Activated CD4-positive, CD25-positive, alpha-beta regulatory T cell treated with anti-CD3 and anti-CD28 coated beads, Interleukin-2, amount 50 U/mL, for 72 hours (primary cell): Measurements from ENCODE around the gene GRIK3.
"Not testable (repeated sequence)": the region's sequence is repeated elsewhere in the genome, so short reads cannot be mapped to it uniquely, and the experiment has no call there.

Experiments
- DNase-seq: peaks from one replicate; pipeline ENCODE4 v3.0.0; 2021

GRIK3 gene

GRCh38 chr1:36900128-36900527, 134.2 kb downstream of the GRIK3 start:
- DNase-seq: no peak

- not testable (repeated sequence) for DNase-seq
Measured at GRCh38 chr1:36897813-36898212, 136.5 kb downstream of the GRIK3 start.

DNA sequence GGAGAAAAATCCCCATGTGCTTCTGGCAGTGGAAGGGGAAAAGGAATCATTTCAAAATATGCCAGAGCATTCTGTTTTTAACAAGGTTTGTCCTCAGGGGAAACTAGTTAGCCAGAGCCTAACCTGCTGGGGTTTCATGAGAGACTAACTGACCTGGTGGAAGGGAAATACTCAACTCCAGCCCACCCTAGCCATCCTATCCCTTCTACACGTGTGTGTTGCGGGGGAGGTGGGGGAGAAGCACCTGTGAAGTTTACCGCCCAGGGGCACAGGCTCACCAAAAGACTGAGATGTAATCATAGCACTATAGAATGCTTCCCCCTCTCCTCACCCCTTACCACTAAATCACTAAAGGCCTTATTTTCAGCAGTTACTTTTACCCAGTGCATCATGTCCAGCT, 139.5 kb downstream of the GRIK3 start:
- no peak for DNase-seq

DNA sequence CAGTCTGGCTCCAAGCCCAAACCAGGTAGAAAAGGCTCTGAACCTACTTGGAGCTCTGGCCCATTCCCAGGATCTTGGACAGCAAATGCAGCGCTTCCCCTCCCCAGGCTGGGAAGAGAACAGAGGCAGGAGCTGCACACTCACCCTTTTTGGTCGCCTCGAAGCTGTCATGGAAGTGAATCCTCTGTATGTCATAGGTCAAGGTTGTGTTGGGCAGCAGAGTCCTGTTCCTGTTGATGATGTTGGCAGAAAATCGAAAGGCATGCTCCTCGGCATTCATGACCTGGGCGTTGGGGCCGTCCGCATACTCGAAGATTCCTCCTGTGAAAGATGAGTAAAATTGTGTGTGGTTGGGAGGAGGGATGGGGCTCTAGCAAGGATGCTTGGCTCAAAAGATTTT, 143.5 kb downstream of the GRIK3 start:
- DNase-seq: no peak

DNA sequence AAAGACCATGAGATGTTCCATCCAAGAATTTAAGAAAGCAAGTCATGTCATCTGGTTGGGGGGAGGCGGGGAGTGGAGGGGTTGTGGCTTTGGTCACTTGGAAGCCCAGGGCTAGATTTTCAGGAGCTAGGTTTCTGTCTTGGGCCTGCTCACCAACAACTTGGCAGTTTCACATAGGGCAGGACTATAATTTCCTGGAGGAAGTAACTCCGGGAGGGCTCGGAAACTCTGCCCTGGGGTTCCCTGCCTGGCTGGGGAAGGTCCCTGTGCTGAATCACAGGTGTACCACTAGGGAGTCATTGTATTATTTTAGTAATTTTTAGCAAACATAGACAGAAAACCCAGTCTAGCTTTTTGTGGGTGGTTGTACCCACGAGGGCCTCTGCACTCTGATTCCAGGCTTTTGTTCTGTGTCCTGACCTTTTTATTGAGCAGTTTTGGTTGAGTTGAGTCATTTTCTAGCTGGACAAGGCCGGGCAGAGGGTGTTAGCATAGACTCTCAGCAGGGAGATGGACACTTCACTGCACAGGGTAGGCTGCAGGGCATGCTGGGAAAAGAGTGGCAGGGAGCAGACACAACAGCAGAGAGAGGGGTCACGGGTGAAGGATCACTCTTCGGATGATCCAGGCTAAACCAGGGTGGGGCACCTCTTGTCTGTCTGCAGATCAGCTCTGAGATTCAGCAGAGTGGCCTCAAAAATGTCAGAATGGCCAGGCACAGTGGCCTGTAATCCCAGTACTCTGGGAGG, 144.7 kb downstream of the GRIK3 start:
- no peak for DNase-seq

- DNase-seq: no peak
Measured at GRCh38 chr1:36888811-36889477, 145.4 kb downstream of the GRIK3 start.

DNA sequence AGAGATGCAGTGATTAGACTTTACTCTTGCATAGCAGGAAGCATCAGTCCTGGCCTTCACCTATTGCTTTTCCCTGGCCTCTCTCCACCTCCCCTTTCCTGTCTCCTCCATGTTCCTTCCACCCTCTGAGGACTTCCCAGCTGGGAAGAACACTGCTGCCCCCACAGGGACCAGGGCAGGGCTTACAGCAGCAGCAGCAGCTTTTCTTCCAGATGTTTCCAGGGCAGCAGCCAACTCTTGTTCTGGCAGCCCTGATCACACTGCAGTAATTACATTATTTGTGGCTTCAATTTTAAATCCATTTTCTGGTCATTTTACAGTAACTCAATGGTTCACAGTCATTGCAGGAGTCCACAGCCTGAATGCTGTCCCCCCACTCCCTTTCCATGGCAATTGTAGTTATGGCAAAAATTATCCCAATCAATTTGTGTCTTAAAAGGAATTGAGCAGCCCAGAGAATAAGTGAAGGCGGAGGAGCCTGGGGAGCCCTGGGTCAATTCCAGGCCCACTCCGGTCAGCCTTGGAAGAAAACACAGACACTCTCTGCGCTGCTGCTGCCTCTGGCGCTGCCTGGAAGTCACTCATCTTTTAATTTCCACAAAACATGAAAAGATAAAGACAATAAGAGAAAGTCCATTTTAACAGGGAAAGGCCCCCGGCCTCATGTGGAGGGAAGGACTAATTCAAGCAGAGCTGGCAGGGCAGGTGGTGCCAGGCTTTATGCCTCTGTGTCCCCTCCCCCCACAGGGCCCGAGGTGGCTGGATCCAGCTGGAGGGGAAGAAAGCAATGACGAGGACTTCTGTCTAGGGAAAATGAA, 148.6 kb downstream of the GRIK3 start:
- DNase-seq: no peak

DNA sequence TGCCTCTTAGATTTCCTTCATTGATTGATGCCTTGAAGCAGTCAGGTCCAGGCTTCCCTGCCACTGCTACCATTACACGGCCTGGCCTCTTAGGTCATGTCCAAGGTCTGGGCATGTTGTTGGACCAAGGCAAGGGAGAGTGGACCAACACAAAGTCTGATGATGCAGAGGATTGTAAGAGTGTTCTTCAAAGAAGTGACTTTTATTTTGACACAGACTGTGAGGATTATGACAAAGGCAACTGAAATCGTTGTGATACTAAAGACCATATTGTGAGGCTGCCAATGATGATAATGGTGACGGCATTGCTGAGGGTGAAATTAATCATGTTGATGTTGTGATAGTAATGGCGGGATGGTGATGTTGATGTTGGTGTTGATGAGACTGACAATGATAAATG, 149.5 kb downstream of the GRIK3 start:
- no peak for DNase-seq

GRCh38 chr1:36884029-36884701, 150.2 kb downstream of the GRIK3 start:
- no peak for DNase-seq

- DNase-seq: no peak
Measured at GRCh38 chr1:36883315-36883949, 150.9 kb downstream of the GRIK3 start.

DNA sequence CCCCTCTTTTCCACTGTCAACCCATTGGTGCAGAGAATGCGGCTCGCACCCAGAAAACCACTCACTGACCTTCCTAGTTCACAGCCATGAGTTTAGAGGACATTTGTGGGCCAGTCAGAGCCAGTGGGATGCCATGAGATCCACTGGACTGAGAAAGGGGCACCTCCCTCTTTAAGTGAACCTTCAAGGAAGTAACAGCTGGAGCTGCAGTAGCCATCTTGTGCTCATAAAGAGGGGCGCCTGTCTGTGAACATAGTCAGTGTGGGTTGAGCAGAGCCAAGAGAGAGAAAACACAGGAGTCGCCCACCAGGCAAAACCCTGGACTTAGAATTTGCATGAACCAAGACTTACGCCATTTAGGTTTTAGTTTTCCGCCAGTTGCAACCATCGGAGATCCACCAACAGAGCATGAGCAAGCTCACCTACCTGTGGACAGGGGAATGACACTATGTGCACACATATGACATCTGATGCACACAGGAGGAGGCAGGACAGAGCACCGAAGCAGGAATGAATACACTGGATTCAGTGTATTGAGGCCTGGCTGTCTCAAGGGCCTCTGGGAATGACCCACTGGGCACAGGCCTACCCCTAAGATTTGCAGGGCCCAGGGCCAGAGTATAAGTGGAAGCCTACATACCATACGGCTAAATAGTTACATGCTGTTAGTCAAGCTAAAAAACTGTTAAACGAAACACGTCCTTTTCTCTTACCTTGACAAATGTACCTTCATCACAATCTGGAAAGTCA, 151.6 kb downstream of the GRIK3 start:
- no peak for DNase-seq

- DNase-seq: no peak
Measured at GRCh38 chr1:36881541-36881940, 152.8 kb downstream of the GRIK3 start.

DNA sequence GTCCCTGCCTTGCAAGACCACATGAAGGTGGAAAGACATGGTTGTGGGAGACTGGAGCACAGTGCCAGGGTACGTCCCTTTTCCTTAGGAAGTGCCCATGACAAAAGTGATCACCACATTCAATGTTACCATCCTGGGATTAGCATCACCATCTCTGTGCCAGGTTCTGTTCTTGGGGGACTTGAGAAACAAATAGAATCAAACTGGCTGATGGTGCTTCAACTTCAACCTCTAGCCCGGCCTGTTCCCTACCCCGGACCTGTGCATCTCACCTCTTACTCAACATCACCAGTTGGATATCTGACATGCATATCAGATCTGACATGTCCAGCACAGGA, 153.3 kb downstream of the GRIK3 start:
- no peak for DNase-seq

DNA sequence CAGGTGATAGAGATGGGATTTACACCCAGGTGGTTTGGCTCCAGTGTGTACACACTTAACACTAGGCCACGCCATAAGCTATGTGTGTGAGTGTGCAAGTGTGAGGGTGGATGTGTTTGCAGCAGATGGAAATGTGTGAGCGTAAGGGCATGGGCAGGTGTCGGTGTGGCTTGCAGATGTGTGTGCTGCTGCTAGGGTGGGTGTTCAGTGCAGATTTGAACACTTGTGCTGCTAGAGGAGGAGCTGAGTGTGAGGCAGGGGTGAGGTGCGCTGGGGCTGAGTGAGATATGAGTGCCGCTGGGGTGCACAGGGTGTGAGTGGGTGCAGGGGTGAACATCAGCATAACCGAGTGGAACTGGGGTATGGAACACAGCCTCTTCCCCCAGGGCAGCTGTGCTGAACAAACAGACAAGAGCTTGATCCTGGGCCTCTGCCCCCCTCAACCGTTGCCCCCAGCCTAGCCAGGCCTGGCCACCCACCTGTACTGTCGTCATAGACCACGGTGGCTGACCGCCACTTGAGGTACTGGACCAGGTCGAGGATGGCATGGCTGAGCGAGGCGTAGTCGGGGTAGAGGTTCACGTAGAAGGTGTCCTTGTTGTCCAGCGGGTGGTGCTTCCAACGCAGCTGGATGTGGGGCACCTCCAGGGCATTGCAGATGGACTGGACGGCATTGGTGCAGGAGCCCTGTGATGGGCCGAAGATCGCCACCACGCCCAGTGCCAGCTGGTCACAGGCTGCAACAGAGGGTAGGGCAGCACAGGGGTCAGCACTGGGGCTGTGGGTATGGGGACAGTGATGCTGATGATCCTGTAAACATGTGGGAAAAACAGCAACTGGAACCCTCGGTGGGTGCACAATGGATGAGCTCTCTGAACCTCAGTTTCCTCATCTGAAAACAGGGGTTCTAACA, 153.9 kb downstream of the GRIK3 start:
- no peak for DNase-seq

DNA sequence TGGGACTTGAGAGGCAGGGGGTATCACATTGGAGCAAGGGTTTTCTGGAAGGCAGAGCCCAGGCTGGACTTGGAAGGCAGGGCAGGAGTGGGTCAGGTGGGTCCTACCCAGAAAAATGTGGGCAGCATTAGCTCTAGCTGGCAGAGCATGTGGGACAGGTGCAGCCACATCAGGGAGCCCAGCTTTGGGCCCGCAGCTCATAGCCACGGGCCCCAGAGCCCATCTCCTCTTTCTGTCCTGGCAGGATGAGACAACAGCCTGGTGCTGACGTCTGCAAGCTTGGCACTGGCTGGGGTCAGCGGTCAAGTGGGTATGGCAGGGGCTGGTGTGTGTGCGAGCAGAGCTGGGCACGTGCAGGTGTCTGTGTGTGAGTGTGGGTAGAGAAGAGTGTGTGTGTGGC, 154.7 kb downstream of the GRIK3 start:
- DNase-seq: no peak

DNA sequence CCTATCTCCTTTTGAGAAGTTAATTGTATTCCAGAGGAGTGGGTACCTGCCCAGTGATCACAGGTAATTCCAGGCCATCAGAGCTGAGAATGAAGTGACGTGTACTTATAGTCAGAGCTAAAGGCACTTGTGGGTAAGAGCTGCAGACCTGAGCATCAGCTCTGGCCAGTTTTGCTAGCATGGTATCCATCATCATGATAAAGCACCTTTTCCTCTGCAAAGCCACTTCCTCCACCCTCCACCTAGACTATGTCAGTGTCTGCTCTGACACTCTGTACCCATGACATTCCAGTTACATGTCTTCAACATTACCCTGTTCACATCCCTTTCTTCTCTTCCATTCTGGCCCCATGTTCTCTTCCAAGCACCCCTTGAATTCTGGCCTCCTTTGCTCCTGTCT, 157.3 kb downstream of the GRIK3 start:
- DNase-seq: no peak

- DNase-seq: no peak
Measured at GRCh38 chr1:36874271-36875060, 159.8 kb downstream of the GRIK3 start.

DNA sequence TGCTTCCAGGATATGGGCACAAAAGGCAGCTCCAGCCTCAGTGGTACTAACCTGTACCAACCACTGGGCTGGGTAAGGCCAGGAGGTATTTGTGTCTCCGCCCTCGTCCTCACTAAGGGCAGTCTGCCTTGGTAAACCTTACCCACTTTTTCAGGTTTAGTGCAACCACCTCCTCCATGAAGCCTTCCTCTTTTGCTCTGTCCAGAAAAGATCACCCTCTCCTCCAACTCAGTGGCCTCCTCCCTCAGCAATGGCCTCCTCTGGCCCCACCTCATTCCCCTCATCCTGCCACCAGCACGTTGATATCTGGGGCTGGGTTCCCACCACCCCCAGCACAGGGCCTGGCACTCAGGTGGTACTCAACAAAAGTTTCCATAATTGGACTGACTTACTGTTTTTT, 161.5 kb downstream of the GRIK3 start:
- no peak for DNase-seq

- no peak for DNase-seq
Measured at GRCh38 chr1:36872126-36872754, 162.1 kb downstream of the GRIK3 start.
